Naive thymus-derived CD4-positive, alpha-beta T cell (primary cell): ENCODE results near the gene ARHGAP4. TPM values are rescaled to one million over a fixed set of nuclear protein-coding genes. Genes with fewer than 3 reads are reported as not detected.

ENCODE experiments used
- ATAC-seq: fragments of 150-1000 bp; cut with Tn5 transposase; 2 replicates; pipeline ENCODE4 v1.10.0; 2021; ENCODE audit warnings: mild to moderate bottlenecking, moderate library complexity
- CTCF ChIA-PET: fragments of 350-600 bp; sonication (Branson Sonifier 250); formaldehyde crosslinking; loops from one replicate; lab custom pipeline; 2021; ENCODE audit warnings: antibody characterized with exemption; lab: Charles Lee
- POLR2A ChIA-PET: fragments of 350-600 bp; sonication (Branson Sonifier 250); formaldehyde crosslinking; loops from one replicate; lab custom pipeline; 2021; ENCODE audit warnings: antibody characterized with exemption, inconsistent platforms; lab: Charles Lee
- DNase-seq, 9 donors: peaks; one replicate each; pipeline versions ENCODE4 v3.0.0 to v3.0.0-alpha.2; 2020 to 2022; ENCODE audit warnings: mixed read lengths in 1 of 9
- H3K27ac ChIP-seq: one replicate; pipeline ENCODE4 v1.7.0; 2013; ENCODE audit warnings: mild to moderate bottlenecking, low read depth, low read length, moderate library complexity
- H3K27me3 ChIP-seq, 2 donors: one replicate each; pipeline ENCODE4 v1.7.0; 2013; ENCODE audit warnings: low read length in 2 of 2, mild to moderate bottlenecking in 2 of 2, moderate library complexity in 2 of 2; ENCODE audit not compliant: control insufficient read depth in 2 of 2, insufficient read depth in 2 of 2
- H3K36me3 ChIP-seq, 3 experiments: 1 replicate in 2 of 3; 2 replicates in 1 of 3; pipeline ENCODE4 v1.7.0; 2013; ENCODE audit warnings: low read length in 3 of 3, mild to moderate bottlenecking in 3 of 3, moderate library complexity in 1 of 3; ENCODE audit not compliant: insufficient read depth in 3 of 3, control insufficient read depth in 2 of 3
- H3K4me1 ChIP-seq, 2 donors: one replicate each; pipeline ENCODE4 v1.7.0; 2013; ENCODE audit warnings: low read length in 2 of 2, mild to moderate bottlenecking in 2 of 2, moderate library complexity in 1 of 2; ENCODE audit not compliant: control insufficient read depth in 2 of 2, insufficient read depth in 2 of 2
- H3K4me3 ChIP-seq: 2 replicates; pipeline ENCODE4 v1.7.0; 2013; ENCODE audit warnings: mild to moderate bottlenecking, low read length
- H3K9me3 ChIP-seq, 3 experiments: 1 replicate in 2 of 3; 2 replicates in 1 of 3; pipeline ENCODE4 v1.7.0; 2013; ENCODE audit warnings: low read length in 3 of 3; ENCODE audit not compliant: control insufficient read depth in 2 of 3
- H3K27ac Mint-ChIP-seq, 9 donors: one replicate each; pipeline ENCODE4 v1.8.0; 2020 to 2022; ENCODE audit warnings: mixed read lengths in 9 of 9, mild to moderate bottlenecking in 8 of 9, moderate library complexity in 5 of 9, inconsistent platforms in 2 of 9
- H3K27me3 Mint-ChIP-seq, 5 donors: one replicate each; pipeline ENCODE4 v1.8.0; 2021 to 2022; ENCODE audit warnings: mixed read lengths in 5 of 5, mild to moderate bottlenecking in 1 of 5
- H3K36me3 Mint-ChIP-seq, 5 donors: one replicate each; pipeline ENCODE4 v1.8.0; 2020 to 2022; ENCODE audit warnings: mixed read lengths in 5 of 5, mild to moderate bottlenecking in 3 of 5, inconsistent platforms in 1 of 5
- H3K4me1 Mint-ChIP-seq, 7 donors: one replicate each; pipeline ENCODE4 v1.8.0; 2020 to 2022; ENCODE audit warnings: mixed read lengths in 7 of 7, mild to moderate bottlenecking in 3 of 7, inconsistent platforms in 1 of 7
- H3K4me3 Mint-ChIP-seq, 10 donors: one replicate each; pipeline ENCODE4 v1.8.0; 2020 to 2022; ENCODE audit warnings: mild to moderate bottlenecking in 10 of 10, mixed read lengths in 10 of 10, moderate library complexity in 6 of 10, inconsistent platforms in 2 of 10
- H3K9me3 Mint-ChIP-seq, 11 donors: one replicate each; pipeline ENCODE4 v1.8.0; 2020 to 2022; ENCODE audit warnings: mixed read lengths in 11 of 11, mild to moderate bottlenecking in 4 of 11, inconsistent platforms in 1 of 11, moderate library complexity in 1 of 11
- intact Hi-C, 2 donors: fragments of 100-400 bp; cut with micrococcal nuclease; formaldehyde crosslinking; loops; one replicate each; pipeline ENCODE4 v1.15.1; 2023
- polyA plus RNA-seq, 2 donors: library from polyadenylated mRNA; unstranded; fragments of 300-500 nt; fragmentation: Illumina TruSeq; gene quantifications; one replicate each; pipeline ENCODE4 v1.2.3, GENCODE V29; 2021
- total RNA-seq, 6 experiments: library from RNA in 5 of 6; stranded (reverse) in 5 of 6; gene quantifications; 1 replicate in 5 of 6; 2 replicates in 1 of 6; pipeline ENCODE4 v1.2.3 and lab custom pipeline; 2021 to 2026

Gene ARHGAP4
- total and polyA plus RNA-seq, 7 experiments from 2014 or later: 82.5 to 439 (median 341) TPM

DNA sequence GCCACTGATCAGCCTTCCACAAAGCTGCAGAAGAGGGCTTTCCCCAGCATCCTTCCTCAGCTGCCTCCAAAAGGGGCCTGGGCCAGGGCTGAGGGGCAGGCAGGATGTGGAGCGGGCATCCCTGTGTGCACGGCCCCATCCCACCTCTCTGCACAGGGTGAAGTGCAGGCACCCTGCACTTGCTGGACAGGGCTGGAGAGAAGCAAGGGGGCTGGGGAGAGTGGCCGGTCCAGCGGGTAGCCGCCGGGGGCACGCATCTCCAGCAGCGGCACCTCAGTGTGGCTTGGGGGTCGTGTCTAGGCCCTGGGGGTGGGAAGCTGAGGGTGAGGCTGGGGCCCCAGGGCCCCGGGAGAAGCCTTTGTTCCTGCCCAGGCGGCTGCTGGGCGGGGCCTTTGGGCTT is 18.6 kb downstream of the ARHGAP4 start:
- no peak overlapping the region for H3K4me3 ChIP-seq
- no peaks in the 10 kb centered on the region for H3K9me3 ChIP-seq
- H3K36me3 ChIP-seq: peaks cover 0 to 30% (median 0%) of the 10 kb centered on the region in 3 experiments
- Mint-ChIP-seq H3K27ac (no peak overlapping the region), H3K9me3 (peaks cover 0 to 1% (median 0%) of the 10 kb centered on the region in 11 donors), H3K4me3 (no peak overlapping the region), H3K4me1 (peaks cover 11 to 33% (median 23%) of the 10 kb centered on the region in 7 donors), H3K36me3 (peaks cover 0 to 5% (median 4%) of the 10 kb centered on the region in 5 donors), H3K27me3 (no peaks in the 10 kb centered on the region)
- intact Hi-C loops: loop anchor here in 1 of 2 donors (2.0 to 5.0 kb wide), 2 partner anchors 17 to 40 kb away; no protein-coding TSS in a partner anchor
- ChIA-PET CTCF (interaction anchor here (1.3 kb wide), 1 partner anchor 43 kb away, joined by 5 read pairs; no protein-coding TSS in a partner anchor), POLR2A (interaction anchor here (0.9 to 10.4 kb wide), 3 partner anchors 17 to 113 kb away, joined by 3 to 111 read pairs (median 3); partner anchors contain the start of genes ARHGAP4, IDH3G and SSR4)
- H3K4me1 ChIP-seq: peaks cover 16 to 25% of the 10 kb centered on the region in 2 donors
- DNase-seq (no peak), ATAC-seq (no peak)
- no peaks in the 10 kb centered on the region for H3K27me3 ChIP-seq
- no peak overlapping the region for H3K27ac ChIP-seq

DNA sequence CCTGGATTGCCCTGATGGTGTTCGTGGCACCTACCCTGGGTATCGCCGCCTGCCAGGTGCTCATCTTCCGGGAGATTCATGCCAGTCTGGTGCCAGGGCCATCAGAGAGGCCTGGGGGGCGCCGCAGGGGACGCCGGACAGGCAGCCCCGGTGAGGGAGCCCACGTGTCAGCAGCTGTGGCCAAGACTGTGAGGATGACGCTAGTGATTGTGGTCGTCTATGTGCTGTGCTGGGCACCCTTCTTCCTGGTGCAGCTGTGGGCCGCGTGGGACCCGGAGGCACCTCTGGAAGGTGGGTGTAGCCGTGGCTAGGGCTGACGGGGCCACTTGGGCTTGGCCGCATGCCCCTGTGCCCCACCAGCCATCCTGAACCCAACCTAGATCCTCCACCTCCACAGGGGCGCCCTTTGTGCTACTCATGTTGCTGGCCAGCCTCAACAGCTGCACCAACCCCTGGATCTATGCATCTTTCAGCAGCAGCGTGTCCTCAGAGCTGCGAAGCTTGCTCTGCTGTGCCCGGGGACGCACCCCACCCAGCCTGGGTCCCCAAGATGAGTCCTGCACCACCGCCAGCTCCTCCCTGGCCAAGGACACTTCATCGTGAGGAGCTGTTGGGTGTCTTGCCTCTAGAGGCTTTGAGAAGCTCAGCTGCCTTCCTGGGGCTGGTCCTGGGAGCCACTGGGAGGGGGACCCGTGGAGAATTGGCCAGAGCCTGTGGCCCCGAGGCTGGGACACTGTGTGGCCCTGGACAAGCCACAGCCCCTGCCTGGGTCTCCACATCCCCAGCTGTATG is 19.7 kb downstream of the ARHGAP4 start:
- Histone ChIP-seq H3K27me3 (no peaks in the 10 kb centered on the region), H3K9me3 (no peaks in the 10 kb centered on the region), H3K4me3 (no peak overlapping the region), H3K27ac (no peak overlapping the region), H3K36me3 (peaks cover 0 to 26% (median 0%) of the 10 kb centered on the region in 3 experiments), H3K4me1 (peaks cover 21 to 28% of the 10 kb centered on the region in 2 donors)
- CTCF ChIA-PET: interaction anchor here (1.3 kb wide), 1 partner anchor 44 kb away, joined by 5 read pairs; no protein-coding TSS in a partner anchor
- H3K27me3 Mint-ChIP-seq: no peaks in the 10 kb centered on the region
- intact Hi-C loops: loop anchor here in 1 of 2 donors (2.0 to 5.0 kb wide), 2 partner anchors 18 to 41 kb away; no protein-coding TSS in a partner anchor
- peak overlapping the region in 1 of 10 donors; percentile 39 for H3K4me3 Mint-ChIP-seq
- peak; percentile 68 for ATAC-seq
- peaks cover 0 to 2% (median 0%) of the 10 kb centered on the region in 5 donors for H3K36me3 Mint-ChIP-seq
- H3K27ac Mint-ChIP-seq: peak overlapping the region in 7 of 9 donors; percentile 16 to 79 (median 33)
- POLR2A ChIA-PET: interaction anchor here (0.7 to 10.4 kb wide), 7 partner anchors 11 to 112 kb away, joined by 3 to 111 read pairs (median 3); partner anchors contain the start of genes ARHGAP4, IDH3G and SSR4
- H3K9me3 Mint-ChIP-seq: peaks cover 0 to 3% (median 0%) of the 10 kb centered on the region in 11 donors
- DNase-seq: no peak
- peaks cover 11 to 34% (median 24%) of the 10 kb centered on the region in 7 donors for H3K4me1 Mint-ChIP-seq

DNA sequence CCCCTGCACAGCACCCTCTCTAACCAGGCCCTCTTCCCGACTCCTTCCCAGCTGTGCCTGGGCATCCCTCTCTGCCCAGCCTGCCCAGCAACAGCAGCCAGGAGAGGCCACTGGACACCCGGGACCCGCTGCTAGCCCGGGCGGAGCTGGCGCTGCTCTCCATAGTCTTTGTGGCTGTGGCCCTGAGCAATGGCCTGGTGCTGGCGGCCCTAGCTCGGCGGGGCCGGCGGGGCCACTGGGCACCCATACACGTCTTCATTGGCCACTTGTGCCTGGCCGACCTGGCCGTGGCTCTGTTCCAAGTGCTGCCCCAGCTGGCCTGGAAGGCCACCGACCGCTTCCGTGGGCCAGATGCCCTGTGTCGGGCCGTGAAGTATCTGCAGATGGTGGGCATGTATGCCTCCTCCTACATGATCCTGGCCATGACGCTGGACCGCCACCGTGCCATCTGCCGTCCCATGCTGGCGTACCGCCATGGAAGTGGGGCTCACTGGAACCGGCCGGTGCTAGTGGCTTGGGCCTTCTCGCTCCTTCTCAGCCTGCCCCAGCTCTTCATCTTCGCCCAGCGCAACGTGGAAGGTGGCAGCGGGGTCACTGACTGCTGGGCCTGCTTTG is 20.5 kb downstream of the ARHGAP4 start:
- no peak overlapping the region for H3K27ac ChIP-seq
- no peak overlapping the region for H3K4me3 ChIP-seq
- CTCF ChIA-PET: no interaction called here
- H3K27me3 ChIP-seq: no peaks in the 10 kb centered on the region
- intact Hi-C loops: loop anchor here in 1 of 2 donors (2.0 to 5.0 kb wide), 2 partner anchors 19 to 42 kb away; no protein-coding TSS in a partner anchor
- peak overlapping the region in 6 of 9 donors; percentile 5 to 79 (median 46) for H3K27ac Mint-ChIP-seq
- DNase-seq (no peak), ATAC-seq (no peak)
- H3K4me1 ChIP-seq: peaks cover 25 to 27% of the 10 kb centered on the region in 2 donors
- no peaks in the 10 kb centered on the region for H3K9me3 ChIP-seq
- peaks cover 0 to 3% (median 0%) of the 10 kb centered on the region in 11 donors for H3K9me3 Mint-ChIP-seq
- peak overlapping the region in 1 of 10 donors; percentile 39 for H3K4me3 Mint-ChIP-seq
- POLR2A ChIA-PET: interaction anchor here (0.9 to 10.4 kb wide), 3 partner anchors 10 to 80 kb away, joined by 3 to 111 read pairs (median 3); partner anchors contain the start of gene ARHGAP4
- H3K36me3 Mint-ChIP-seq: peaks cover 0 to 2% (median 0%) of the 10 kb centered on the region in 5 donors
- peaks cover 0 to 20% (median 0%) of the 10 kb centered on the region in 3 experiments for H3K36me3 ChIP-seq
- H3K4me1 Mint-ChIP-seq: peaks cover 14 to 41% (median 31%) of the 10 kb centered on the region in 7 donors
- no peaks in the 10 kb centered on the region for H3K27me3 Mint-ChIP-seq

DNA sequence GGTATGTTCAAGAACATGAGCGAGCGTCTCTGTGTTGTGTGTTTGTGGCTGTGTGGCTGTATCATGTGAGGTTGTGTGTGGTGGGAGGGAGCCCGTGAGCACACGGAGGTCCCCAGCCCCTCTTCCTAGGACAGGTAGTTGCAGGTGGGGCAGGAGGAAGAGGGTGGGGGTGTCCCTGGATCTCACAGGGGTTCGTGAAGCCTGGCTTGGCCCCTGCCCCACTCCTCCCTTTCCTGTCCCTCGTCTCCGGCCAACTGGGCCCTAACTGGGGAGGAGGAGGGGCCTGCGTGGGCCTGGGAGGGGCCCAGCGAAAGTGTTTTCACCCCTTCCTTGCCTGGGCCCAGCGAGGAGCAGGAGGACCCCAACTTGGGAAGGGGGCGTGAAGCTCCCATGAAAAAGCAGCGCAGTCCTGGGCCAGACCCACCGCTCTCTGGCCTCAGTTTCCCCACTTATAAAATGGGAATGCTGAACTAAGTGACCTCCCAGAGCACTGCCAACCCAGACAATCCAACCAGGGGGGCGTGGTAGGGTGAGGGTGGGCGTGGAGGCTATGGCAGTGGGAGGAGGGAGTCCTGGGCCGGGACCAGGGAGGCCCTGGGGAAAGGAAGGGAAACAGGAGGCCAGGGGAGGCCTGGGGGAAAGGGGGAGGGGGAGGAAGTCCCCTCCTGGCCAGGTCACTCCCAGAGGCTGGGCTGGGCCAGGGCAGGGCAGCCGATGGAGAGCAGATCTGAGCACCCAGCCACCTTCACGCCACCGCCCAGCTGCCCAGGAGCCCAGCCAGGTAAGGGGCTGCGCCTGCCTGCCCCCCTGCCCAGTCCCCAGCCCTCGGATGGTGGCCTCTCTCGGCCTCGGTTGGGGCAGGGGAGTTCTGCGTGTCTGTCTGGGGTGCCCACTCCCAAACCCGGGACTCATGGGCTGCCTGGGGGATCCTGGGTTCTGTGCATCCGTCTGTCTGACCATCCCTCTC is 21.8 kb downstream of the ARHGAP4 start, which contains the start of gene AVPR2:
TSS of gene AVPR2 (plus strand) at position 683 of the 967 bp plus-strand sequence. CDS start 473 bp downstream, outside the sequence.
- intact Hi-C loops: loop anchor here in 1 of 2 donors (5.0 kb wide), 2 partner anchors 87 to 142 kb away; partner anchors contain the start of gene PLXNB3
- H3K9me3 ChIP-seq: no peaks in the 10 kb centered on the region
- Mint-ChIP-seq H3K9me3 (peaks cover 0 to 3% (median 0%) of the 10 kb centered on the region in 11 donors), H3K36me3 (peaks cover 0 to 2% (median 0%) of the 10 kb centered on the region in 5 donors), H3K27ac (peak within 1 kb of the TSS; percentile 68 to 93 (median 83)), H3K4me1 (peaks cover 16 to 45% (median 33%) of the 10 kb centered on the region in 7 donors), H3K27me3 (no peaks in the 10 kb centered on the region), H3K4me3 (peak within 1 kb of the TSS; percentile 23 to 87 (median 63))
- no peaks in the 10 kb centered on the region for H3K27me3 ChIP-seq
- DNase-seq (no peak), ATAC-seq (peak; percentile 18)
- ChIA-PET CTCF (no interaction called here), POLR2A (no interaction called here)
- H3K4me3 ChIP-seq: no peak within 1 kb of the TSS
- H3K36me3 ChIP-seq: peaks cover 0 to 8% (median 0%) of the 10 kb centered on the region in 3 experiments
- peaks cover 25 to 27% of the 10 kb centered on the region in 2 donors for H3K4me1 ChIP-seq
- no peak within 1 kb of the TSS for H3K27ac ChIP-seq

DNA sequence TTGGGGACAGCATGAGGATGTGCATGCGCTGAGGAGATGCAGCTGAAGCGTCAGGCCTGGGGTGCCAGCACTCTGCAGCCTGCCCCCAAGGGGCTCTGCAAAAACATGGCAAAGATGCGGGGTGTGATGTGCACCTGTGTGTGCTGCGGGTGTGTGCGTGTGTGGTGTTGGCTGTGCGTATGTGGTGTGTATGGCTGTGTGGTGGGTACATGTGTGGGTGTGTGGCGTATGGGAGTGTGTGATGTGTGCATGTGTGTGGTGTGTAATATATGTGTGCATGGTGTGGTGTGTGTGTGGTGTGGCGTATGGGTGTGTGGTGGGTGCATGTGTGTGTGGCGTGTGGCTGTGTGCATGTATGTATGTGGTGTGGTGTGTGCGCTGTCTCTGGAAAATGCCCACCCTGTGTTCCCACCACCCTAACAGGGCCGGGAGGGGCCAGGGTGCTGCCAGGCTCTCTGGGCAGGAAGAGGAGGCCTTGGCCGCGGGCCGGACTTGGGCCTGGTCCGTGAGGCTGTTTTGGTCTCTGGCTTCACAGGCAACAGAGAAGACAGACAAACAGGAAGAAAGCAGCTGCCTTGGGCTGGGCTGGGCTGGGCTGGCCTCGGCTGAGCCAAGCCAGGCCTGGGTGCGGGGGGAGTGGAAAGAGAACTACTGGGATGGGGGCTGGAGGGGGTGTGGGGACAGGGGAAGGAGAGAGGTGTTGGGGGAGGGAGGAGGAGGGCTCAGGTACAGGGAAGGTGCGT is 22.7 kb downstream of the ARHGAP4 start:
- CTCF ChIA-PET: no interaction called here
- intact Hi-C loops: loop anchor here in 1 of 2 donors (5.0 kb wide), 2 partner anchors 86 to 141 kb away; partner anchors contain the start of gene PLXNB3
- H3K27me3 ChIP-seq: no peaks in the 10 kb centered on the region

More for the DNA sequence above, 22.7 kb downstream of the ARHGAP4 start:
- no peak overlapping the region for H3K27ac ChIP-seq
- DNase-seq: no peak
- H3K4me3 Mint-ChIP-seq: peak overlapping the region; percentile 22 to 87 (median 63)
- H3K4me1 Mint-ChIP-seq: peaks cover 16 to 46% (median 33%) of the 10 kb centered on the region in 7 donors
- POLR2A ChIA-PET: interaction anchor here (1.1 kb wide), 1 partner anchor 23 kb away, joined by 6 read pairs; the partner anchor contains the start of gene ARHGAP4
- peaks cover 25 to 27% of the 10 kb centered on the region in 2 donors for H3K4me1 ChIP-seq
- no peaks in the 10 kb centered on the region for H3K9me3 ChIP-seq
- ATAC-seq: peak; percentile 17
- no peaks in the 10 kb centered on the region for H3K36me3 ChIP-seq
- H3K9me3 Mint-ChIP-seq: peaks cover 0 to 6% (median 0%) of the 10 kb centered on the region in 11 donors
- peak overlapping the region; percentile 24 to 92 (median 75) for H3K27ac Mint-ChIP-seq
- H3K36me3 Mint-ChIP-seq: peaks cover 0 to 1% (median 0%) of the 10 kb centered on the region in 5 donors
- peaks cover 0 to 3% (median 0%) of the 10 kb centered on the region in 5 donors for H3K27me3 Mint-ChIP-seq
- H3K4me3 ChIP-seq: no peak overlapping the region
